GM19099 (cell line): ENCODE measurements around the gene OASL.

Experiments
- POLR2A ChIP-seq: IDR thresholded peaks from 3 replicates; pipeline ENCODE4 v1.6.1; 2011; ENCODE audit warnings: low read depth; ENCODE audit not compliant: insufficient read length; ENCODE audit errors: extremely low read depth

OASL gene

GRCh38 chr12:121001841-121002483 is 37.1 kb downstream of the OASL start:
- no peak for TF ChIP-seq POLR2A

- no peak for TF ChIP-seq POLR2A
These were observed 38.0 kb downstream of the OASL start for GRCh38 chr12:121001060-121001459.

- TF ChIP-seq POLR2A: no peak
These were observed 38.5 kb downstream of the OASL start for GRCh38 chr12:121000530-121000929.

GRCh38 chr12:120999191-121000120 is 39.6 kb downstream of the OASL start:
- no peak for TF ChIP-seq POLR2A

GRCh38 chr12:120998435-120998834 is 40.6 kb downstream of the OASL start:
- TF ChIP-seq POLR2A: no peak

GRCh38 chr12:120997448-120997847 is 41.6 kb downstream of the OASL start:
- no peak for TF ChIP-seq POLR2A

- TF ChIP-seq POLR2A: no peak
These were observed 42.8 kb downstream of the OASL start for GRCh38 chr12:120996133-120996746.

- no peak for TF ChIP-seq POLR2A
These were observed 44.3 kb downstream of the OASL start for GRCh38 chr12:120994589-120995337.

- no peak for TF ChIP-seq POLR2A
These were observed 45.0 kb downstream of the OASL start for GRCh38 chr12:120994059-120994458.

- no peak for TF ChIP-seq POLR2A
These were observed 45.5 kb downstream of the OASL start for GRCh38 chr12:120993496-120993895.

- no peak for TF ChIP-seq POLR2A
These were observed 46.1 kb downstream of the OASL start for GRCh38 chr12:120992989-120993388.

GRCh38 chr12:120991965-120992364 is 47.1 kb downstream of the OASL start:
- TF ChIP-seq POLR2A: no peak

GRCh38 chr12:120990487-120991055 is 48.5 kb downstream of the OASL start:
- no peak for TF ChIP-seq POLR2A

GRCh38 chr12:120989687-120990086 is 49.4 kb downstream of the OASL start:
- TF ChIP-seq POLR2A: no peak

GRCh38 chr12:120988658-120989057 is 50.4 kb downstream of the OASL start:
- no peak for TF ChIP-seq POLR2A

- TF ChIP-seq POLR2A: no peak
These were observed 50.8 kb downstream of the OASL start for GRCh38 chr12:120988234-120988633.
